Cardiac muscle cell (in vitro differentiated cells and primary cell): ENCODE measurements around the gene DNAH3. TPM values are rescaled to one million over a fixed set of nuclear protein-coding genes. Genes with fewer than 3 reads are reported as not detected.

Experiments
- DNase-seq, 2 donors: peaks; one replicate each; pipeline versions ENCODE4 v3.0.0 to v3.0.0-alpha.2; 2010 to 2017; ENCODE audit warnings: low read depth in 1 of 2, low spot score in 1 of 2
- H3K27ac ChIP-seq: fragments of 200-600 bp; sonication (generic); 2 replicates; pipeline ENCODE4 v1.5.1; 2016
- H3K27me3 ChIP-seq: fragments of 200-600 bp; sonication (generic); 2 replicates; pipeline ENCODE4 v1.6.0; 2016; ENCODE audit warnings: control low read depth
- H3K36me3 ChIP-seq: fragments of 200-600 bp; sonication (generic); 2 replicates; pipeline ENCODE4 v1.5.1; 2016; ENCODE audit warnings: control low read depth
- H3K4me1 ChIP-seq: fragments of 200-600 bp; sonication (generic); 2 replicates; pipeline ENCODE4 v1.8.1; 2017; ENCODE audit warnings: low read depth, mild to moderate bottlenecking, mixed run types
- H3K4me3 ChIP-seq: fragments of 200-600 bp; sonication (generic); 2 replicates; pipeline ENCODE4 v1.5.1; 2016; ENCODE audit warnings: mild to moderate bottlenecking
- H3K9me3 ChIP-seq: fragments of 200-600 bp; sonication (generic); 2 replicates; pipeline ENCODE4 v1.5.1; 2017; ENCODE audit warnings: low read depth, mild to moderate bottlenecking, control low read depth
- CTCF ChIP-seq: IDR thresholded peaks from 2 replicates; pipeline ENCODE4 v1.5.1; 2012; ENCODE audit warnings: low read depth, mild to moderate bottlenecking, low read length
- polyA plus RNA-seq: library from polyadenylated mRNA; unstranded; fragments of >200 nt; fragmentation: Nextera tagmentation; extraction: Ambion mirVana; gene quantifications from 2 replicates; pipeline ENCODE4 v1.2.1, GENCODE V29; 2016
- total RNA-seq: library from RNA; depleted of rRNA; stranded (reverse); fragments of >200 nt; gene quantifications from 2 replicates; pipeline ENCODE4 v1.2.3, GENCODE V29; 2016

The DNAH3 gene
- total and polyA plus RNA-seq, 2 experiments from 2014 or later = 0.39 TPM; not detected in 1

DNA sequence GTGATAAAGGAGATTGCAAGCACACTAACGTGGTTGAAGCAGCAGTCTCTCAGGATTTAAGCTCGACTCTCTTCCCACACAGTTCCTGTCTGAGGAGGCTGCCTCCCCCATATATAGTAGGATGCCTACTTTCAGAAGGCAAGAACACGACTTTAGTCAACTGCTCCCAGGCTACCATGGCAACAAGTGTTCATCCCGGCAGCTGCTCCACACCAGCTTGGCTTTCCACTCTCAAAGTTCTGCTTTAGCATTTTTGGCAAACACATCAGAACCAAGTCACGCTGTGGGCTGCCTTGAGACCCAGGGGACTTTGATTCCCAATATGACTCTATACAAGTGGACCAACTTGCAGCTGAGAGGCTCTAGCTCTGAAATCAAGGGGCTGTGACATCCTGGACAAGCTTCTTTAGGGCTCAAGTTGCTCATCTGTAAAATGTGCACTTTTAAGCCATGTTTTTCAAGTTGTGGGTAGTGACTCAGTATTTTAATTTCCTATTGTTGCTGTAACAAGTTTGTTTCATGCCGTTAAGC, 44.2 kb upstream of the DNAH3 start:
- Histone ChIP-seq H3K27me3 (peaks cover 10% of the 10 kb centered on the region), H3K27ac (no peak overlapping the region), H3K4me3 (no peak overlapping the region), H3K9me3 (no peaks in the 10 kb centered on the region), H3K36me3 (no peaks in the 10 kb centered on the region), H3K4me1 (no peaks in the 10 kb centered on the region)
- peak in 1 of 2 donors; percentile 7 for DNase-seq
- no peak for TF ChIP-seq CTCF

DNA sequence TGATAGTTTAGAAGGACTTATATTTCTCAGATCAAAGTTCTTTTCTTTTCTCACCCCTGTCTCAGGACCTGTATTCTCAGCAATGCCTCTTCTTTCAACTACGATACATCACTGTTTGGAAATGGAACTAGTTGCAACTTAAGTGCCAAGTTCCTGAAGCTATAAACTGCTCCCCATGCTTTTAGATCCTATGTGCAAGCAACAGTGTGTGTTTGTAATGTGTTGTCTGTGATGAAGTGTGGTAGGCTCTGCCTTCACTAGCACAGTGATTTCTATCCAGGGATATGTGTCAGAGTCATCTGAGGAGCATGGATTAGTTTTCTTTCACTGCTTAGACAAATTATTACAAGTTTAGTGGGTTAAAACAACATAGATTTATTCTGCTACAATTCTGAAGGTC, 42.3 kb upstream of the DNAH3 start:
- Histone ChIP-seq H3K9me3 (no peaks in the 10 kb centered on the region), H3K4me1 (no peaks in the 10 kb centered on the region), H3K27ac (no peak overlapping the region), H3K36me3 (no peaks in the 10 kb centered on the region), H3K27me3 (peaks cover 10% of the 10 kb centered on the region), H3K4me3 (no peak overlapping the region)
- DNase-seq = no peak
- no peak for TF ChIP-seq CTCF

DNA sequence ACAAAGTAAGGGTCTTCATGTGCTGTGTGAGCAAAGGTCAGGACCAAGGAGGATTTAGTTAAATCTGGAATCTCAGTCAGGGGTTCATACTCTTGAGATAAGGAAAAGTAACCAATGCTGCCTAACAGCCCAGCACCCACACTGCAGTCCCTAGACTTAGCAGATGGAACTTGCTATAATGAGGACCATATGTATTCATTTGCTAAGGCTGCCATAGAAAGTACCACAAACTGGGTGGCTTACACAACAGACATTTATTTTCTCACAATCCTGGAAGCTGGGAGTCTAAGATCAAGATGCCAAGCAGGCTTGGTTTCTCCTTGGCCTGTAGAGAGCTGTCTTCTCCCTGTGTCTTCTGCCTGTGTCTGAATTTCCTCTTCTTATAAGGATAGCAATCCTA, 40.0 kb upstream of the DNAH3 start:
- Histone ChIP-seq H3K36me3 (no peaks in the 10 kb centered on the region), H3K4me1 (no peaks in the 10 kb centered on the region), H3K9me3 (no peaks in the 10 kb centered on the region), H3K27ac (no peak overlapping the region), H3K27me3 (peaks cover 7% of the 10 kb centered on the region), H3K4me3 (no peak overlapping the region)
- no peak for DNase-seq
- no peak for TF ChIP-seq CTCF

- no peaks in the 10 kb centered on the region for H3K4me1 ChIP-seq
- H3K27me3 ChIP-seq = peaks cover 7% of the 10 kb centered on the region
- H3K9me3 ChIP-seq = no peaks in the 10 kb centered on the region
- no peaks in the 10 kb centered on the region for H3K36me3 ChIP-seq
- H3K4me3 ChIP-seq = no peak overlapping the region
- no peak overlapping the region for H3K27ac ChIP-seq
- TF ChIP-seq CTCF = no peak
- no peak for DNase-seq
Observed at GRCh38 chr16:21190013-21190412, 39.4 kb upstream of the DNAH3 start.

DNA sequence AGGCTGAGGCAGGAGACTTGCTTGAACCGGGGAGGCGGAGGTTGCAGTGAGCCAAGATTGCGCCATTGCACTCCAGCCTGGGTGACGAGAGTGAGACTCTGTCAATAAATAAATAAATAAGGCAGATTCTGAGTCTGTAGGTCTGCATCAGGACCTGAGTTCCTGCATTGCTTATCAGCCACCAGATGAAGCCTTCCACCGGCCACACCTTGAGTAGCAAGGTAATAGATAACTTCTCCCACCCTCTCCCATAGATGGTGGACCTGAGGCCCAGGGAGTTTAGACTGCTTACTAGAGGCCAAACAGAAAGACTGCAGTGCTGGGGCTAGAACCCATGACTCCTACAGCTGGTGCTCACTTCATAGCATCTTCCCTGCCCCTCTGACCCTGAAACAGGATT, 38.7 kb upstream of the DNAH3 start:
- TF ChIP-seq CTCF = no peak
- H3K27me3 ChIP-seq = peaks cover 7% of the 10 kb centered on the region
- no peak overlapping the region for H3K27ac ChIP-seq
- H3K9me3 ChIP-seq = no peaks in the 10 kb centered on the region
- H3K4me3 ChIP-seq = no peak overlapping the region
- no peak for DNase-seq
- H3K4me1 ChIP-seq = no peaks in the 10 kb centered on the region
- H3K36me3 ChIP-seq = no peaks in the 10 kb centered on the region

- H3K4me1 ChIP-seq = no peaks in the 10 kb centered on the region
- TF ChIP-seq CTCF = no peak
- H3K4me3 ChIP-seq = no peak overlapping the region
- no peaks in the 10 kb centered on the region for H3K9me3 ChIP-seq
- H3K27me3 ChIP-seq = no peaks in the 10 kb centered on the region
- no peak for DNase-seq
- no peak overlapping the region for H3K27ac ChIP-seq
- H3K36me3 ChIP-seq = no peaks in the 10 kb centered on the region
Observed at GRCh38 chr16:21186326-21186691, 35.7 kb upstream of the DNAH3 start.
